ENCODE data around the gene XIRP1.

DNA sequence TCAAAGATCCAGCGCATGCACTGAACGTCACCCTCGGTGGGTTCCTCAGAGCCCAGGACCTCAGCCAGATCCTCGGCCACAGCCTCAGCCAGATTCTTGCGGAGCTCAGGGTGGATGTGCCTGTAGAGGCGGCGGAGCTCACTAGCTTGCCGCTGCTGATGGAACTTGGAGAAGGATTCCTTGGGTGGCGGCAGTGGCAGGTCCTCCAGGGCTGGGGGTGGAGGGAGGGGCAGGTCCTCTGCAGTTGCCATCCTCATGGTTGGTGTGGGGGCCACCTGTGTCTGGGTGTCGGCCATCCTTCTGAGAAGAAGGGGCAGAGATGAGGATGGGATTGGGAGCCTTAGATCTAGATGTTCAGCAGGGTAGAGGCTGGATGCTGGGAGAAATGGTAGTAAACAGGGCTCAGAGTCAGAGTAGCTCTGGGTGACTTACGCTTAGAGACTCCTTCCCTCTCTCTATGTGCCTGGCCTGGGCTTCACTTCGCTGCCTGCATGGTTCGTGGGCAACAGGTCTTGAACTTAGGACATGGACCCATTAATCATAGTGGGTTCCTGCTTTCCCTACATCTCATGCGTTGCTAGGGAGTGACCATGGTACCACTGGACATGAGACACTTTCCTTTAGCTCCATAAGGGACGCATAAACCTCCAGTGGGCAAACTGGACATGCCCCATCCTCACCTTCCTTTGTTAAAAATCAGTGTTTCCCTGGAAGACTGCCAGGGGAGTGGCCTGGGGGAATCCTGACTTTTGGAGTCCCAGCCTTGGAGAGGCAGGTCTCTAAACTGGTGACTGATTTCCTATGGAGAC is 3.0 kb downstream of the XIRP1 start:
- TF ChIP-seq, protein P1, sequence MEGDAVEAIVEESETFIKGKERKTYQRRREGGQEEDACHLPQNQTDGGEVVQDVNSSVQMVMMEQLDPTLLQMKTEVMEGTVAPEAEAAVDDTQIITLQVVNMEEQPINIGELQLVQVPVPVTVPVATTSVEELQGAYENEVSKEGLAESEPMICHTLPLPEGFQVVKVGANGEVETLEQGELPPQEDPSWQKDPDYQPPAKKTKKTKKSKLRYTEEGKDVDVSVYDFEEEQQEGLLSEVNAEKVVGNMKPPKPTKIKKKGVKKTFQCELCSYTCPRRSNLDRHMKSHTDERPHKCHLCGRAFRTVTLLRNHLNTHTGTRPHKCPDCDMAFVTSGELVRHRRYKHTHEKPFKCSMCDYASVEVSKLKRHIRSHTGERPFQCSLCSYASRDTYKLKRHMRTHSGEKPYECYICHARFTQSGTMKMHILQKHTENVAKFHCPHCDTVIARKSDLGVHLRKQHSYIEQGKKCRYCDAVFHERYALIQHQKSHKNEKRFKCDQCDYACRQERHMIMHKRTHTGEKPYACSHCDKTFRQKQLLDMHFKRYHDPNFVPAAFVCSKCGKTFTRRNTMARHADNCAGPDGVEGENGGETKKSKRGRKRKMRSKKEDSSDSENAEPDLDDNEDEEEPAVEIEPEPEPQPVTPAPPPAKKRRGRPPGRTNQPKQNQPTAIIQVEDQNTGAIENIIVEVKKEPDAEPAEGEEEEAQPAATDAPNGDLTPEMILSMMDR (IDR thresholded peaks at IDR 0.05) = no peak
- no peak for TF ChIP-seq POLR2A (IDR thresholded peaks at IDR 0.05)

All from esophagus squamous epithelium (tissue), 4 donors.